H1 (cell line): ENCODE measurements around the gene ADGRL3. TPM values are rescaled to one million over a fixed set of nuclear protein-coding genes. Genes with fewer than 3 reads are reported as not detected.

ENCODE experiments used
- CTCF ChIA-PET: fragments of 300-600 bp; sonication (Branson Sonifier 250); formaldehyde crosslinking; loops from one replicate; lab custom pipeline; 2021; ENCODE audit not compliant: partially characterized antibody; lab: Charles Lee
- POLR2A ChIA-PET: fragments of 300-600 bp; sonication (Branson Sonifier 250); formaldehyde crosslinking; loops from one replicate; lab custom pipeline; 2021; ENCODE audit warnings: inconsistent platforms; ENCODE audit not compliant: partially characterized antibody; lab: Charles Lee
- DNase-seq, 2 experiments: peaks; one replicate each; pipeline versions ENCODE4 v3.0.0 to v3.0.0-alpha.2; 2010 to 2022; ENCODE audit warnings: low spot score in 2 of 2, low read depth in 1 of 2, mixed read lengths in 1 of 2
- FAIRE-seq: peaks from 2 replicates; lab custom pipeline; 2011; peaks lifted over from hg19 to GRCh38; lab: Jason Lieb, UNC
- H2AFZ ChIP-seq: 2 replicates; pipeline ENCODE4 v1.8.1; 2012; ENCODE audit warnings: low read length, inconsistent platforms
- H2AK5ac ChIP-seq: 2 replicates; pipeline ENCODE4 v1.6.1; 2013; ENCODE audit warnings: low read depth, low read length
- H2BK120ac ChIP-seq: replicated peaks from 2 replicates; pipeline ENCODE3; 2013; ENCODE audit warnings: low read depth, low read length, inconsistent platforms
- H2BK12ac ChIP-seq: 2 replicates; pipeline ENCODE4 v1.6.1; 2013; ENCODE audit warnings: low read depth, low read length
- H2BK15ac ChIP-seq: 2 replicates; pipeline ENCODE4 v1.6.1; 2013; ENCODE audit warnings: low read length
- H2BK20ac ChIP-seq: 2 replicates; pipeline ENCODE4 v1.6.1; 2013; ENCODE audit warnings: low read length
- H2BK5ac ChIP-seq: 2 replicates; pipeline ENCODE4 v1.6.1; 2013; ENCODE audit warnings: low read depth, low read length
- H3K14ac ChIP-seq: 2 replicates; pipeline ENCODE4 v1.6.1; 2013; ENCODE audit warnings: inconsistent platforms; ENCODE audit not compliant: insufficient read length
- H3K18ac ChIP-seq: 2 replicates; pipeline ENCODE4 v1.6.1; 2013; ENCODE audit warnings: low read length; ENCODE audit errors: extremely low read depth
- H3K23ac ChIP-seq: 2 replicates; pipeline ENCODE4 v1.6.1; 2013; ENCODE audit warnings: inconsistent platforms; ENCODE audit not compliant: insufficient read length
- H3K23me2 ChIP-seq: 2 replicates; pipeline ENCODE4 v1.6.1; 2013; ENCODE audit warnings: low read depth, low read length
- H3K27ac ChIP-seq: 2 replicates; pipeline ENCODE4 v1.6.1; 2011; ENCODE audit warnings: low read depth, low read length, inconsistent platforms
- H3K27me3 ChIP-seq, 4 experiments: replicated peaks in 1 of 4; 1 replicate in 1 of 4; 2 replicates in 3 of 4; pipeline versions ENCODE4 v1.6.1 to v1.8.1; 2011 to 2013; ENCODE audit warnings: low read length in 3 of 4, mild to moderate bottlenecking in 3 of 4, inconsistent platforms in 2 of 4, mixed read lengths in 2 of 4, moderate library complexity in 1 of 4; ENCODE audit not compliant: control insufficient read depth in 3 of 4, insufficient read depth in 3 of 4; ENCODE audit errors: extremely low read depth in 1 of 4
- H3K36me3 ChIP-seq, 4 experiments: 2 replicates each; pipeline versions ENCODE4 v1.6.1 to v1.8.1; 2011 to 2013; ENCODE audit warnings: mild to moderate bottlenecking in 4 of 4, low read length in 3 of 4, moderate library complexity in 2 of 4, control low read depth in 1 of 4, inconsistent platforms in 1 of 4; ENCODE audit not compliant: insufficient read depth in 4 of 4, control insufficient read depth in 2 of 4
- H3K4ac ChIP-seq: replicated peaks from 2 replicates; pipeline ENCODE3; 2013; ENCODE audit warnings: low read length, low read depth, mixed read lengths, inconsistent platforms; ENCODE audit not compliant: insufficient read length
- H3K4me1 ChIP-seq, 4 experiments: replicated peaks in 1 of 4; 1 replicate in 1 of 4; 2 replicates in 3 of 4; pipeline versions ENCODE4 v1.6.1 to v1.8.1; 2011 to 2013; ENCODE audit warnings: low read length in 3 of 4, inconsistent platforms in 2 of 4, mixed read lengths in 1 of 4; ENCODE audit not compliant: insufficient read depth in 4 of 4, control insufficient read depth in 3 of 4
- H3K4me2 ChIP-seq, 2 experiments: 2 replicates each; pipeline versions ENCODE4 v1.6.1 to v1.8.1; 2011 to 2013; ENCODE audit warnings: low read depth in 2 of 2, low read length in 2 of 2, control low read depth in 1 of 2, inconsistent platforms in 1 of 2, mild to moderate bottlenecking in 1 of 2; ENCODE audit not compliant: insufficient read depth in 1 of 2
- H3K4me3 ChIP-seq, 4 experiments: fragments of 200-600, 300-600 bp in 1 of 4; sonication (generic), shearing (Covaris generic), sonication (Bioruptor Twin) in 1 of 4; 2 replicates each; pipeline versions ENCODE4 v1.5.1 to v1.8.1; 2011 to 2016; ENCODE audit warnings: low read length in 4 of 4, low read depth in 3 of 4, control low read depth in 2 of 4, inconsistent platforms in 2 of 4, mild to moderate bottlenecking in 2 of 4, mixed read lengths in 1 of 4, moderate library complexity in 1 of 4; ENCODE audit not compliant: insufficient read depth in 2 of 4; ENCODE audit errors: extremely low read depth in 1 of 4
- H3K56ac ChIP-seq: replicated peaks from 2 replicates; pipeline ENCODE3; 2013; ENCODE audit warnings: low read depth, mild to moderate bottlenecking, mixed read lengths, low read length, inconsistent platforms; ENCODE audit not compliant: insufficient read length
- H3K79me1 ChIP-seq: 2 replicates; pipeline ENCODE4 v1.6.1; 2013; ENCODE audit warnings: low read depth, low read length, control low read depth
- H3K79me2 ChIP-seq, 2 experiments: 2 replicates each; pipeline versions ENCODE4 v1.6.1 to v1.8.1; 2012 to 2013; ENCODE audit warnings: low read length in 2 of 2, mild to moderate bottlenecking in 2 of 2, inconsistent platforms in 1 of 2; ENCODE audit not compliant: insufficient read depth in 2 of 2, control insufficient read depth in 1 of 2
- H3K9ac ChIP-seq, 4 experiments: replicated peaks in 1 of 4; 1 replicate in 1 of 4; 2 replicates in 3 of 4; pipeline versions ENCODE4 v1.6.1 to v1.8.1; 2011 to 2013; ENCODE audit warnings: low read depth in 3 of 4, low read length in 3 of 4, control low read depth in 2 of 4, mild to moderate bottlenecking in 2 of 4, moderate library complexity in 2 of 4, inconsistent platforms in 1 of 4; ENCODE audit errors: extremely low read depth in 1 of 4
- H3K9me3 ChIP-seq, 2 experiments: 2 replicates each; pipeline versions ENCODE4 v1.6.1 to v1.8.1; 2012 to 2013; ENCODE audit warnings: mild to moderate bottlenecking in 2 of 2, moderate library complexity in 2 of 2, control low read depth in 1 of 2, inconsistent platforms in 1 of 2, low read depth in 1 of 2, low read length in 1 of 2, mixed read lengths in 1 of 2; ENCODE audit not compliant: insufficient read depth in 2 of 2
- H4K20me1 ChIP-seq, 2 experiments: replicated peaks in 1 of 2; 2 replicates each; pipeline versions ENCODE3 to v1.8.1; 2011 to 2013; ENCODE audit warnings: inconsistent platforms in 2 of 2, low read length in 2 of 2, mild to moderate bottlenecking in 1 of 2; ENCODE audit not compliant: insufficient read depth in 2 of 2, control insufficient read depth in 1 of 2
- H4K5ac ChIP-seq: 2 replicates; pipeline ENCODE4 v1.6.1; 2013; ENCODE audit warnings: low read length, low read depth, mixed read lengths, inconsistent platforms; ENCODE audit not compliant: insufficient read length
- H4K8ac ChIP-seq: 2 replicates; pipeline ENCODE4 v1.8.0; 2013; ENCODE audit warnings: mild to moderate bottlenecking, moderate library complexity, low read length, inconsistent platforms; ENCODE audit not compliant: insufficient read depth; ENCODE audit errors: extremely low read depth
- H4K91ac ChIP-seq: replicated peaks from 2 replicates; pipeline ENCODE3; 2013; ENCODE audit warnings: low read length, mixed read lengths, inconsistent platforms; ENCODE audit not compliant: insufficient read length
- ASH2L ChIP-seq: fragments of 200-600, 300-600 bp; sonication (generic); IDR thresholded peaks from one replicate; pipeline ENCODE4 v1.7.1; 2017; ENCODE audit warnings: low read length
- ATF2 ChIP-seq: IDR thresholded peaks from 2 replicates; pipeline ENCODE4 v1.6.1; 2012; ENCODE audit warnings: low read length, inconsistent platforms
- CEBPB ChIP-seq: IDR thresholded peaks from 2 replicates; pipeline ENCODE4 v1.6.1; 2012; ENCODE audit warnings: low read depth, low read length
- FOSL1 ChIP-seq: IDR thresholded peaks from 2 replicates; pipeline ENCODE4 v1.6.1; 2011; ENCODE audit warnings: mild to moderate bottlenecking, low read depth, low read length, moderate library complexity; ENCODE audit not compliant: insufficient read depth
- JUN ChIP-seq: IDR thresholded peaks from 2 replicates; pipeline ENCODE4 v1.6.1; 2011; ENCODE audit warnings: low read depth, mild to moderate bottlenecking, improper control_type of control experiment, low read length
- KDM1A ChIP-seq: fragments of 200-600, 300-600 bp; sonication (generic); IDR thresholded peaks from 2 replicates; pipeline ENCODE4 v1.7.1; 2016; ENCODE audit warnings: mild to moderate bottlenecking, low read length, borderline replicate concordance
- SIX5 ChIP-seq: IDR thresholded peaks from 2 replicates; pipeline ENCODE4 v1.6.1; 2011; ENCODE audit warnings: mild to moderate bottlenecking, low read depth, low read length
- SP2 ChIP-seq: IDR thresholded peaks from 2 replicates; pipeline ENCODE4 v1.6.1; 2012; ENCODE audit warnings: mild to moderate bottlenecking, low read length, inconsistent platforms
- SP4 ChIP-seq: IDR thresholded peaks from 2 replicates; pipeline ENCODE4 v1.6.1; 2012; ENCODE audit warnings: low read length, inconsistent platforms
- SUZ12 ChIP-seq: fragments of 200-600 bp; sonication (generic); IDR thresholded peaks from 2 replicates; pipeline ENCODE4 v1.6.1; 2012; ENCODE audit warnings: mild to moderate bottlenecking, inconsistent platforms, low read length, moderate library complexity, mixed read lengths
- TBP ChIP-seq: IDR thresholded peaks from 2 replicates; pipeline ENCODE4 v1.6.1; 2011; ENCODE audit warnings: low read depth, low read length, improper control_type of control experiment
- WGBS, 2 experiments: shearing (Covaris generic) in 1 of 2; methylation state at CpG; one replicate each; pipeline versions ENCODE4 v1.1.6 to v1.1.7; 2013 to 2015; ENCODE audit warnings: low lambda C conversion rate in 2 of 2, mixed read lengths in 2 of 2, inconsistent platforms in 1 of 2, low coverage in 1 of 2, missing lambda C conversion rate in 1 of 2; ENCODE audit not compliant: insufficient replicate concordance in 2 of 2, insufficient coverage in 1 of 2, insufficient read length in 1 of 2; ENCODE audit errors: extremely low coverage in 1 of 2, missing lambda C conversion rate in 1 of 2; 5-methylcytosine and 5-hydroxymethylcytosine counted together
- polyA plus RNA-seq, 7 experiments: library from polyadenylated mRNA; depleted of rRNA in 3 of 7; stranded (reverse) in 5 of 7; unstranded in 2 of 7; fragments of >200 nt in 5 of 7; fragments of 200-250 nt in 2 of 7; gene quantifications; 1 replicate in 5 of 7; 2 replicates in 1 of 7; 4 replicates in 1 of 7; pipeline versions ENCODE4 v1.2.1 to v1.2.3, GENCODE V29; 2011 to 2013; ENCODE audit warnings: missing spikeins in 2 of 7, mixed read lengths in 2 of 7
- total RNA-seq: library from RNA; stranded (reverse); fragmentation: NEBNext Ultra II Directional; extraction: Animal tissue kit (Norgen Biotek cat#: 25700); gene quantifications from 2 replicates; pipeline ENCODE4 v1.2.1, GENCODE V29; 2021

ADGRL3 gene
- total and polyA plus RNA-seq, 2 of the 8 experiments (the other 6 are each of a cell fraction or from before 2014, with no cell fraction given) = 6.6 to 13.0 TPM

GRCh38 chr4:61223385-61223784 is 23.3 kb downstream of the ADGRL3 start:
- ChIA-PET POLR2A (no interaction called here), CTCF (interaction anchor here (1.4 kb wide), 1 partner anchor 9 kb away, joined by 4 read pairs; no protein-coding TSS in a partner anchor)
- H2AK5ac ChIP-seq = no peak overlapping the region
- no peak overlapping the region for H2AFZ ChIP-seq
- DNase-seq (no peak), FAIRE-seq (no peak)
- no peak overlapping the region for H4K91ac ChIP-seq
- H2BK12ac ChIP-seq = no peak overlapping the region
- no peak overlapping the region for H4K8ac ChIP-seq
- H2BK20ac ChIP-seq = no peak overlapping the region
- H3K23ac ChIP-seq = no peak overlapping the region
- no peak overlapping the region for H3K27ac ChIP-seq
- H3K36me3 ChIP-seq = no peaks in the 10 kb centered on the region
- H2BK120ac ChIP-seq = no peak overlapping the region
- H3K18ac ChIP-seq = no peak overlapping the region
- H3K4me3 ChIP-seq = no peak overlapping the region
- no peak for TF ChIP-seq KDM1A
- no peak for TF ChIP-seq FOSL1
- TF ChIP-seq SP2 = no peak
- TF ChIP-seq ASH2L = no peak
- no peak for TF ChIP-seq ATF2
- no peak for TF ChIP-seq JUN
- no peak for TF ChIP-seq SP4
- TF ChIP-seq SIX5 = no peak
- TF ChIP-seq TBP = no peak
- no peak for TF ChIP-seq SUZ12
- no peak for TF ChIP-seq CEBPB
- no peak overlapping the region for H4K5ac ChIP-seq
- no peak overlapping the region for H3K4ac ChIP-seq
- no peaks in the 10 kb centered on the region for H3K27me3 ChIP-seq
- H3K56ac ChIP-seq = no peak overlapping the region
- H3K14ac ChIP-seq = no peak overlapping the region
- H2BK5ac ChIP-seq = no peak overlapping the region
- H3K9ac ChIP-seq = no peak overlapping the region
- no peaks in the 10 kb centered on the region for H3K79me1 ChIP-seq
- H2BK15ac ChIP-seq = no peak overlapping the region
- peaks cover 0 to 5% of the 10 kb centered on the region in 2 experiments; a peak in 1 of 4 replicates for H3K79me2 ChIP-seq
- no peaks in the 10 kb centered on the region for H4K20me1 ChIP-seq
- WGBS, 2 experiments = 94% methylated on average over 4 of the region's 4 CpGs; no CpG with 5 or more reads in 1 of the 2 experiments
- no peaks in the 10 kb centered on the region for H3K4me1 ChIP-seq
- no peaks in the 10 kb centered on the region for H3K9me3 ChIP-seq
- H3K4me2 ChIP-seq = no peak overlapping the region
- no peaks in the 10 kb centered on the region for H3K23me2 ChIP-seq
